Testis (tissue), 3 donors: ENCODE results near the gene PLEKHN1. TPM values are rescaled to one million over a fixed set of nuclear protein-coding genes. Genes with fewer than 3 reads are reported as not detected.

Source experiments
- DNase-seq: peaks from one replicate; pipeline ENCODE4 v3.0.0-alpha.2; 2019
- H3K27ac ChIP-seq, 2 donors: fragments of 200-600 bp; sonication (generic); one replicate each; pipeline ENCODE4 v1.5.1; 2019
- H3K27me3 ChIP-seq: fragments of 200-600 bp; sonication (generic); one replicate; pipeline ENCODE4 v1.5.1; 2019
- H3K36me3 ChIP-seq: fragments of 200-600 bp; sonication (generic); one replicate; pipeline ENCODE4 v1.5.1; 2017; ENCODE audit warnings: low read depth; ENCODE audit errors: missing control alignments
- H3K4me1 ChIP-seq: fragments of 200-600 bp; sonication (generic); one replicate; pipeline ENCODE4 v1.5.1; 2019
- H3K4me3 ChIP-seq, 2 donors: fragments of 200-600 bp; sonication (generic); one replicate each; pipeline ENCODE4 v1.5.1; 2017 to 2019
- H3K9me3 ChIP-seq: fragments of 200-600 bp; sonication (generic); one replicate; pipeline ENCODE4 v1.5.1; 2017
- POLR2A ChIP-seq: fragments of 450-650 bp; IDR thresholded peaks from one replicate; pipeline ENCODE4 v1.6.1; 2017; ENCODE audit warnings: antibody characterized with exemption, mild to moderate bottlenecking, moderate library complexity
- WGBS, 2 donors: methylation state at CpG; one replicate each; pipeline ENCODE4 v1.1.5; 2018; 5-methylcytosine and 5-hydroxymethylcytosine counted together
- intact Hi-C: fragments of 100-400 bp; cut with DNase I; formaldehyde crosslinking; loops from one replicate; pipeline ENCODE4 v1.15.1; 2023; ENCODE audit warnings: low total_unique reads
- polyA plus RNA-seq: library from polyadenylated mRNA; stranded (reverse); fragments of 350-450 nt; fragmentation: Illumina TruSeq; extraction: RNeasy Lipid Tissue Mini Kit (QIAGEN cat#74804); gene quantifications from one replicate; pipeline ENCODE4 v1.2.3, GENCODE V29; 2014; ENCODE audit warnings: low read depth, low replicate concordance; ENCODE audit not compliant: insufficient read depth
- total RNA-seq, 2 donors: library from RNA; depleted of rRNA; stranded (reverse); fragments of >200 nt; gene quantifications; one replicate each; pipeline ENCODE4 v1.2.3, GENCODE V29; 2016
- TF ChIP-seq, protein P1 (sequence below), 3 experiments: fragments of 450-650 bp in 2 of 3; fragments of 200-600 bp in 1 of 3; sonication (generic) in 1 of 3; IDR thresholded peaks; one replicate each; pipeline ENCODE4 v1.5.1; 2016 to 2019; ENCODE audit warnings: antibody characterized with exemption in 3 of 3, mild to moderate bottlenecking in 2 of 3, moderate library complexity in 1 of 3

The PLEKHN1 gene
- total and polyA plus RNA-seq, 3 donors from 2014 or later: 0.21 to 0.56 (median 0.47) TPM

DNA sequence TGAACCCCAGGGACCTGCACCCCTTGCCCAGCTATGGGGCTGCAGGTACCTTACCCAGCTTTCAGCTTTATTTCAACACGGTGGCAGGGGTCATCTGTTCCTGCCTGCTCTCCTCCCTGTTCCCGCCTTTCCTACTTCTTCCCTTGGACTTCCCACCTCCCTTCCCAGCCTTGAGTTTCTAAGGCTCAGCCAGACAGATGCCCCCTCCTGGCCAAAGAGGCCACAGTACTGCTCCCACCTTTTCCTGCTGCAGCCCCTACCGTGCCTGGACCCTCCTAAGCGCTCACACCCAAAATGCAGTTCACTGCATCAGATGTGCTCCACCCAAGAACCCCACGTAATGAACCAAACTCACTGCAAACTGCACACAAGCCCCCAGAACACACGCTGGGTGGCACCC is 14.9 kb upstream of the PLEKHN1 start:
- WGBS, 2 donors: 76 to 78% methylated on average over 6 of the region's 6 CpGs
- intact Hi-C loops: no loop called here
- TF ChIP-seq, protein P1, sequence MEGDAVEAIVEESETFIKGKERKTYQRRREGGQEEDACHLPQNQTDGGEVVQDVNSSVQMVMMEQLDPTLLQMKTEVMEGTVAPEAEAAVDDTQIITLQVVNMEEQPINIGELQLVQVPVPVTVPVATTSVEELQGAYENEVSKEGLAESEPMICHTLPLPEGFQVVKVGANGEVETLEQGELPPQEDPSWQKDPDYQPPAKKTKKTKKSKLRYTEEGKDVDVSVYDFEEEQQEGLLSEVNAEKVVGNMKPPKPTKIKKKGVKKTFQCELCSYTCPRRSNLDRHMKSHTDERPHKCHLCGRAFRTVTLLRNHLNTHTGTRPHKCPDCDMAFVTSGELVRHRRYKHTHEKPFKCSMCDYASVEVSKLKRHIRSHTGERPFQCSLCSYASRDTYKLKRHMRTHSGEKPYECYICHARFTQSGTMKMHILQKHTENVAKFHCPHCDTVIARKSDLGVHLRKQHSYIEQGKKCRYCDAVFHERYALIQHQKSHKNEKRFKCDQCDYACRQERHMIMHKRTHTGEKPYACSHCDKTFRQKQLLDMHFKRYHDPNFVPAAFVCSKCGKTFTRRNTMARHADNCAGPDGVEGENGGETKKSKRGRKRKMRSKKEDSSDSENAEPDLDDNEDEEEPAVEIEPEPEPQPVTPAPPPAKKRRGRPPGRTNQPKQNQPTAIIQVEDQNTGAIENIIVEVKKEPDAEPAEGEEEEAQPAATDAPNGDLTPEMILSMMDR (IDR thresholded peaks at IDR 0.05): no peak
- no peak for TF ChIP-seq POLR2A
- H3K27me3 ChIP-seq: no peaks in the 10 kb centered on the region
- no peaks in the 10 kb centered on the region for H3K9me3 ChIP-seq
- no peak overlapping the region for H3K27ac ChIP-seq
- H3K4me1 ChIP-seq: no peaks in the 10 kb centered on the region
- no peak for DNase-seq
- H3K36me3 ChIP-seq: no peaks in the 10 kb centered on the region
- H3K4me3 ChIP-seq: no peak overlapping the region

DNA sequence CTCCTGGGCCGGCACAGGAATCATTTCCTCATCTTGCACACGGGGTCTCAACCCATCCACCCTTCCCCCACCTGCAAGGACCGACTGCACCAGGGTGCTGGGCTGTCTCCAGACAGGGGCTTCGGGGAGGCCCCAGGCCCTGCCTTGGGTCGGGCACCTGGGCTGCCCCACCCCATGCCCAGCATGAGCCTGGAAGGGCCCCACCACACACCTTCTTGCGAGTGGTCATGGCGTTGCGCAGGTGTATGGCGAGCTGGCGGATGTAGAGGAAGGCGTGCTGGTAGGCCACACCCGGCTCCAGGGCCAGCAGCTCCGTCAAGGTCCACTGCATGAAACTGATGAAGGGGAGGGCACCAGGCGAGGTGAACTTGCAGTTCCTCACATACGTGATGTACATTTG is 14.1 kb upstream of the PLEKHN1 start:
- intact Hi-C loops: no loop called here

DNA sequence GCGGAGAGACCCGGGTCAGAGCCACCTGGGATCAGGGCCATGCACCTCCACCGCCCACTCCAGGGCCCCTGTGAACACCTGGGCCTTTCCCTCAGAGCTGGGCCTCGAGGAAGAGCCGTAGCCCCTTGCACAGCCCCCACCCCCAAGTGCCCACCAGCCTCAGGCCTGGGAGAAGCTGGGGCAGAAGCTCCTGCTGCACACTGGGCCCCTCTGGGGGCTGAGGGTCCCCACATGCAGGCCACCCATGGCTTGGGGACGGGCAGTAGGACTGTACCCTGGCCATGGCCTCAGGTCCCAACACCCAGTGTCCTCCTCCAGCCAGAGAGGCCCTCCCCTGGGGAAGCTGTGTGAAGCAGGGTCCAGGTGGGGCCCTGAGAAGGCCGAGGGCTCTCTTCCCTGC is 13.7 kb upstream of the PLEKHN1 start:
- H3K27ac ChIP-seq: no peak overlapping the region
- TF ChIP-seq, protein P1 (IDR thresholded peaks at IDR 0.05): no peak
- no peak for TF ChIP-seq POLR2A
- WGBS, 2 donors: 80 to 90% methylated on average over 2 to 7 of the region's 7 CpGs

More for the DNA sequence above, 14.1 kb upstream of the PLEKHN1 start:
- no peak overlapping the region for H3K27ac ChIP-seq
- WGBS, 2 donors: 90 to 93% methylated on average over 8 to 15 of the region's 15 CpGs
- no peaks in the 10 kb centered on the region for H3K27me3 ChIP-seq
- no peak overlapping the region for H3K4me3 ChIP-seq
- no peaks in the 10 kb centered on the region for H3K9me3 ChIP-seq
- DNase-seq: no peak
- H3K36me3 ChIP-seq: no peaks in the 10 kb centered on the region
- TF ChIP-seq POLR2A: no peak
- TF ChIP-seq, protein P1 (IDR thresholded peaks at IDR 0.05): no peak
- no peaks in the 10 kb centered on the region for H3K4me1 ChIP-seq

DNA sequence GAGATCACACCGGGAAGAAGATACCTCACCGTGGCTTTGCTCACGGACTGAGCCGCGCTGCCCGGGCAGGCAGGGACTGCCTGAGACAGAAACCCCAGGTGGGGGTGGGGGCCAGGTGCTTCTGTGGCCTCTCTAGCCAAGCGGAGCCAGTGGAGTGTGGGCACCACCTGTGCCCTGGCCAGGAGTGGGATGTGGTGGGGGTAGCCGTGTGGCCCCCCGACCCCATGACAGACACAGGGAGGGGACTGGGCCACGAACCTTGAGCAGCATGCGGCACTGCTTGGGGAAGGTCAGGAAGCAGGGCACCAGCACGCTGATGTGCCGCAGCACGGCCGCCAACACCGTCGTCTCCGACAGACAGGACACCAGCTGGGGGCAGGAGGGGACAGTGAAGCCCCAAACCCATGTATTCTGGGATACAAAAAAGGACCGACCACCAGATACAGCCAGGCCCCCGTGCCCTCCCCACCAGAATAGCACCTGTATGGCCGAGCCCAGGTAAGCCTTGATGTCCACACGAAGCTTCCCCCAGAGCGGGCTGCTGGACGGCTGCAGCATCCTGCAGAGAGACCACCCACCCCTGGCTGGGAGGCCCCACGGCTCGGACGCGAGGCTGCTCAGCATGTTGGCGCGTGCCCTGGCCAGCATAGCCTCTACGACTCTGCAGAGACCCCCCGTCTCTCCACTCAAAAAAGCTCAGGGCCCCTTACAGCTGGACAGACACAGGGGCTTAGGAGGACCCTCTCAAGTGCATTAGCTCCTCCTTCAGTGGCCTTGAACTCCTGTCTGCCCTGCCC is 12.6 kb upstream of the PLEKHN1 start:
- TF ChIP-seq, protein P1 (IDR thresholded peaks at IDR 0.05): no peak
- TF ChIP-seq POLR2A: no peak
- no peak overlapping the region for H3K27ac ChIP-seq

More for the DNA sequence above, 13.7 kb upstream of the PLEKHN1 start:
- H3K36me3 ChIP-seq: no peaks in the 10 kb centered on the region
- DNase-seq: no peak
- H3K27me3 ChIP-seq: no peaks in the 10 kb centered on the region
- peaks cover 4% of the 10 kb centered on the region for H3K4me1 ChIP-seq
- intact Hi-C loops: no loop called here
- H3K9me3 ChIP-seq: no peaks in the 10 kb centered on the region
- no peak overlapping the region for H3K4me3 ChIP-seq

DNA sequence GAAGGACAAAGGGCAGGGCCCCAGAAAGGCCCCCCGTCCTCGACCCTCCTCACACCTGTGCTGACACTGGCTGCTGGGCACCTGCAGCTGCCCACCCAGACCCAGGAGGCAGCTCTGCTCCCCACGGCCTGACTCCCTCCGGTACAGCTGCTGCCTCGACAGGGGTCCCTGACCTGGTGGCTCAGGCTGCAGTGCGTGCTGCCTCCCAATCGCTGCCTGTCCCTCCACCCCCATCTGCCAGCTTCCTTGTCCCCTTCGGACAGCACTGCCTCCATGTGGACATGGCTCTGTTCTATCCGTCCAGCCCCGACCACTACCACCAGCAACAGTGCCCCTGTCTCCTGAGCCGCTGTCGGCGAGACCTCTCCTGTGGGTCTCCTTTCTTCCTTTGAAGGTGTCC is 11.4 kb upstream of the PLEKHN1 start:
- Histone ChIP-seq H3K9me3 (no peaks in the 10 kb centered on the region), H3K36me3 (no peaks in the 10 kb centered on the region), H3K4me3 (no peak overlapping the region), H3K27me3 (no peaks in the 10 kb centered on the region), H3K4me1 (peaks cover 13% of the 10 kb centered on the region), H3K27ac (no peak overlapping the region)
- DNase-seq: no peak
- intact Hi-C loops: no loop called here
- TF ChIP-seq, protein P1 (IDR thresholded peaks at IDR 0.05): no peak
- no peak for TF ChIP-seq POLR2A
- WGBS, 2 donors: 86 to 96% methylated on average over 10 to 13 of the region's 13 CpGs

More for the DNA sequence above, 12.6 kb upstream of the PLEKHN1 start:
- no peak for DNase-seq
- no peaks in the 10 kb centered on the region for H3K27me3 ChIP-seq
- no peak overlapping the region for H3K4me3 ChIP-seq
- WGBS, 2 donors: 93 to 94% methylated on average over 14 to 31 of the region's 32 CpGs
- peaks cover 13% of the 10 kb centered on the region for H3K4me1 ChIP-seq
- intact Hi-C loops: no loop called here
- no peaks in the 10 kb centered on the region for H3K36me3 ChIP-seq
- no peaks in the 10 kb centered on the region for H3K9me3 ChIP-seq
